K562 (cell line): ENCODE measurements around the gene MTMR4. TPM values are rescaled to one million over a fixed set of nuclear protein-coding genes. Genes with fewer than 3 reads are reported as not detected.

ENCODE experiments used
- ATAC-seq: fragments of 200-7000 bp; cut with Tn5 transposase; 3 replicates; pipeline ENCODE4 v1.9.1; 2020; ENCODE audit warnings: moderate library complexity
- BruUV-seq: library from RNA; stranded (reverse); fragments of 400-500 nt; replicated peaks from 2 replicates; lab custom pipeline; 2021; lab: Mats Ljungman, UMichigan
- CTCF ChIA-PET: fragments of 300-600 bp; formaldehyde crosslinking; extraction: SDS; loops from one replicate; lab custom pipeline; 2021; ENCODE audit warnings: low intra/inter-chr PET ratio; lab: Yijun Ruan, JAX
- POLR2A ChIA-PET: fragments of 300-600, 350-650 bp; sonication (Branson Sonifier 250); formaldehyde crosslinking; extraction: SDS; loops from one replicate; lab custom pipeline; 2021; ENCODE audit warnings: antibody characterized with exemption, inconsistent platforms; lab: Yijun Ruan, JAX
- DNase-seq, 4 experiments: peaks; one replicate each; pipeline versions ENCODE4 v3.0.0 to v3.0.0-alpha.2; 2011 to 2018; ENCODE audit warnings: low spot score in 3 of 4, mixed read lengths in 3 of 4; ENCODE audit errors: extremely low read depth in 1 of 4
- FAIRE-seq: peaks from 2 replicates; lab custom pipeline; 2011; peaks lifted over from hg19 to GRCh38; lab: Jason Lieb, UNC
- H2AFZ ChIP-seq: 2 replicates; pipeline ENCODE4 v1.6.0; 2011; ENCODE audit warnings: low read depth, low read length, control low read depth, inconsistent platforms
- H3K27ac ChIP-seq: fragments of 200-600 bp; 3 replicates; pipeline ENCODE4 v1.8.0; 2011; ENCODE audit warnings: low read depth, mild to moderate bottlenecking, control low read depth, inconsistent platforms, low read length, moderate library complexity, mixed read lengths; ENCODE audit errors: extremely low read depth
- H3K27me3 ChIP-seq, 2 experiments: fragments of 300-600 bp in 1 of 2; 2 replicates in 1 of 2; 3 replicates in 1 of 2; pipeline versions ENCODE4 v1.6.0 to v1.8.0; 2011; ENCODE audit warnings: inconsistent platforms in 2 of 2, low read length in 2 of 2, mild to moderate bottlenecking in 1 of 2, mixed read lengths in 1 of 2, moderate library complexity in 1 of 2; ENCODE audit not compliant: control insufficient read depth in 2 of 2, insufficient read depth in 2 of 2
- H3K36me3 ChIP-seq: fragments of 300-600 bp; 3 replicates; pipeline ENCODE4 v1.8.0; 2011; ENCODE audit warnings: mild to moderate bottlenecking, low read length, inconsistent platforms; ENCODE audit not compliant: control insufficient read depth, insufficient read depth
- H3K4me1 ChIP-seq, 2 experiments: fragments of 200-600 bp in 1 of 2; replicated peaks in 1 of 2; 2 replicates in 1 of 2; 3 replicates in 1 of 2; pipeline versions ENCODE4 v1.5.1 to v1.8.0; 2011; ENCODE audit warnings: inconsistent platforms in 2 of 2, low read length in 2 of 2, mild to moderate bottlenecking in 1 of 2, mixed read lengths in 1 of 2, moderate library complexity in 1 of 2; ENCODE audit not compliant: control insufficient read depth in 2 of 2, insufficient read depth in 2 of 2
- H3K4me2 ChIP-seq: 2 replicates; pipeline ENCODE4 v1.6.1; 2011; ENCODE audit warnings: low read length, control low read depth, inconsistent platforms, mixed read lengths; ENCODE audit not compliant: insufficient read depth
- H3K4me3 ChIP-seq: fragments of 200-600 bp; sonication (generic), shearing (Covaris generic); 2 replicates; pipeline ENCODE4 v1.5.1; 2016; ENCODE audit warnings: control low read depth, inconsistent platforms
- H3K79me2 ChIP-seq: fragments of 200-600 bp; 3 replicates; pipeline ENCODE4 v1.8.0; 2011; ENCODE audit warnings: low read length, inconsistent platforms; ENCODE audit not compliant: control insufficient read depth, insufficient read depth
- H3K9ac ChIP-seq, 2 experiments: 2 replicates each; pipeline versions ENCODE4 v1.6.0 to v1.6.1; 2011; ENCODE audit warnings: low read depth in 2 of 2, low read length in 2 of 2, control low read depth in 1 of 2, inconsistent platforms in 1 of 2, mild to moderate bottlenecking in 1 of 2, mixed read lengths in 1 of 2; ENCODE audit not compliant: insufficient read depth in 1 of 2
- H3K9me1 ChIP-seq: one replicate; pipeline ENCODE4 v1.6.0; 2011; ENCODE audit warnings: inconsistent platforms, mild to moderate bottlenecking, low read length, moderate library complexity; ENCODE audit not compliant: control insufficient read depth, insufficient read depth
- H3K9me3 ChIP-seq: replicated peaks from 2 replicates; pipeline ENCODE4 v1.5.1; 2011; ENCODE audit warnings: low read depth, low read length, inconsistent platforms; ENCODE audit not compliant: control insufficient read depth, insufficient read depth
- H4K20me1 ChIP-seq: replicated peaks from 2 replicates; pipeline ENCODE4 v1.6.1; 2011; ENCODE audit warnings: low read length, inconsistent platforms, mixed read lengths; ENCODE audit not compliant: control insufficient read depth, insufficient read depth
- BRCA1 ChIP-seq, 2 experiments: fragments of 450-650 bp in 1 of 2; sonication (generic) in 1 of 2; formaldehyde crosslinking in 1 of 2; IDR thresholded peaks; 2 replicates each; pipeline versions ENCODE4 v1.5.0 to v1.6.1; 2017 to 2020; ENCODE audit warnings: mild to moderate bottlenecking in 1 of 2, missing genetic modification reagents in 1 of 2
- DIDO1 ChIP-seq: fragments of 450-650 bp; IDR thresholded peaks from 2 replicates; pipeline ENCODE4 v1.6.1; 2016; ENCODE audit warnings: low read depth, missing biosample characterization, missing genetic modification characterization
- E2F1 ChIP-seq: sonication (generic); formaldehyde crosslinking; IDR thresholded peaks from 2 replicates; pipeline ENCODE4 v1.8.1; 2023; ENCODE audit warnings: mild to moderate bottlenecking, missing genetic modification reagents, moderate library complexity
- EHMT2 ChIP-seq: fragments of 450-650 bp; IDR thresholded peaks from 2 replicates; pipeline ENCODE4 v1.6.1; 2018; ENCODE audit warnings: antibody characterized with exemption
- FOS ChIP-seq: IDR thresholded peaks from 3 replicates; pipeline ENCODE4 v1.6.1; 2011; ENCODE audit not compliant: insufficient read length; ENCODE audit errors: extremely low read depth
- GTF2A2 ChIP-seq: IDR thresholded peaks from 2 replicates; pipeline ENCODE4 v1.6.1; 2016; ENCODE audit warnings: mild to moderate bottlenecking, missing genetic modification characterization, missing compliant biosample characterization
- KDM1A ChIP-seq, 2 experiments: fragments of 450-650 bp; IDR thresholded peaks; 2 replicates each; pipeline ENCODE4 v1.6.1; 2016; ENCODE audit warnings: mild to moderate bottlenecking in 2 of 2
- MXI1 ChIP-seq: IDR thresholded peaks from 2 replicates; pipeline ENCODE4 v1.6.1; 2011; ENCODE audit warnings: low read depth, mild to moderate bottlenecking, improper control_type of control experiment, low read length
- POU5F1 ChIP-seq: fragments of 150-350 bp; IDR thresholded peaks from 2 replicates; pipeline ENCODE4 v1.6.1; 2014; ENCODE audit warnings: borderline replicate concordance, low read length, low read depth, mild to moderate bottlenecking; ENCODE audit not compliant: partially characterized antibody
- PRPF4 ChIP-seq: fragments of 200-400 bp; formaldehyde crosslinking; IDR thresholded peaks from one replicate; pipeline ENCODE4 v1.6.1; 2017; ENCODE audit warnings: low read length, low read depth, mild to moderate bottlenecking; ENCODE audit not compliant: insufficient read depth, poor library complexity, severe bottlenecking
- SMAD3 ChIP-seq: fragments of 450-650 bp; formaldehyde crosslinking; conservative IDR thresholded peaks from 2 replicates; pipeline ENCODE4 v1.4.0; 2020; ENCODE audit warnings: mild to moderate bottlenecking
- TAF7 ChIP-seq: fragments of 450-650 bp; IDR thresholded peaks from 2 replicates; pipeline ENCODE4 v1.6.1; 2016; ENCODE audit warnings: missing genetic modification characterization, missing compliant biosample characterization
- WGBS: fragments of 100-300 bp; shearing (Covaris generic); methylation state at CpG from one replicate; pipeline ENCODE4 v1.1.6; 2016; ENCODE audit warnings: low coverage, mixed read lengths; ENCODE audit not compliant: insufficient coverage; ENCODE audit errors: missing lambda C conversion rate; 5-methylcytosine and 5-hydroxymethylcytosine counted together
- in situ Hi-C: fragments of 300-500 bp; cut with MboI; formaldehyde crosslinking; loops from 4 replicates; pipeline ENCODE4 v1.15.0; 2018; ENCODE audit warnings: inconsistent platforms, mixed read lengths
- intact Hi-C: fragments of 100-400 bp; cut with micrococcal nuclease; formaldehyde crosslinking; loops from 2 replicates; pipeline ENCODE4 v1.14.2; 2022
- polyA plus RNA-seq, 8 experiments: library from polyadenylated mRNA; depleted of rRNA in 4 of 8; stranded (reverse) in 5 of 8; unstranded in 3 of 8; fragments of >200 nt; fragmentation: Nextera tagmentation in 2 of 8; fragmentation: Illumina TruSeq in 1 of 8; extraction: Ambion mirVana in 2 of 8; extraction: Trizol in 1 of 8; gene quantifications; 2 replicates each; pipeline versions ENCODE4 v1.2.1 to v1.2.3, GENCODE V29; 2011 to 2014; ENCODE audit warnings: inconsistent platforms in 1 of 8, missing spikeins in 1 of 8
- total RNA-seq, 7 experiments: library from RNA; depleted of rRNA in 6 of 7; stranded (reverse); fragments of >200 nt in 6 of 7; fragmentation: Illumina TruSeq in 2 of 7; extraction: Trizol in 2 of 7; gene quantifications; 2 replicates each; pipeline versions ENCODE4 v1.2.1 to v1.2.3, GENCODE V29; 2011 to 2021; ENCODE audit warnings: low replicate concordance in 1 of 7
- TF ChIP-seq, protein P1 (sequence below): sonication (generic); formaldehyde crosslinking; IDR thresholded peaks from 2 replicates; pipeline ENCODE4 v1.8.0; 2022; ENCODE audit warnings: mild to moderate bottlenecking, missing genetic modification reagents
- TF ChIP-seq, protein P2 (sequence below): fragments of 450-650 bp; IDR thresholded peaks from 2 replicates; pipeline ENCODE4 v1.6.1; 2016; ENCODE audit warnings: low read depth, mild to moderate bottlenecking, moderate library complexity
- TF ChIP-seq, protein P3 (sequence below): IDR thresholded peaks from 2 replicates; pipeline ENCODE4 v1.6.1; 2016; ENCODE audit warnings: missing genetic modification characterization, missing compliant biosample characterization

The MTMR4 gene
- total and polyA plus RNA-seq, 9 of the 15 experiments (the other 6 are each of a cell fraction or from before 2014, with no cell fraction given) = 8.8 to 45.7 (median 28.7) TPM

DNA sequence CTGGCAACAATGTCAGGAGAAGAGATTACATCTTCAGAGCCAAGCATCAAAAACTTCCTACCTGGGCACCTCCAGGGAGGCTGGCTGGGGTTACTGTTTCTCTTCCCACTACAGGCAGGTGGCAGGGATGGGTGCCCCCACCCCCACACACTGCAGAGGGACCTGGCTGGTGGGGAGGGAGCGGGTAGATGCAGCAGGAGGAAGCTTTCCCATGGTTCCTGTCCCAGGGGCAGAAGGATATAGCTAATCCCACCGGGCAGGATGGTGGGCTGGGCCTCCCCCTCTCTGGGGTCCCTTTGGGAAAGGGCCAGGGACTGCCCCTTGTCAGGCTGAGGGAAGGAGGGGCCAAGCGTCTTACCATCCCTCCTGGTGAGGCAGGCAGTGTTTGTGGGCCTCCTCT is 16.7 kb upstream of the MTMR4 start (continued):
- TF ChIP-seq E2F1 (CRISPR knock-in tag) (no peak), TAF7 (tag) (no peak), BRCA1 (IDR thresholded peaks at IDR 0.05) (no peak), BRCA1 (CRISPR knock-in tag; IDR thresholded peaks at IDR 0.05) (no peak)

DNA sequence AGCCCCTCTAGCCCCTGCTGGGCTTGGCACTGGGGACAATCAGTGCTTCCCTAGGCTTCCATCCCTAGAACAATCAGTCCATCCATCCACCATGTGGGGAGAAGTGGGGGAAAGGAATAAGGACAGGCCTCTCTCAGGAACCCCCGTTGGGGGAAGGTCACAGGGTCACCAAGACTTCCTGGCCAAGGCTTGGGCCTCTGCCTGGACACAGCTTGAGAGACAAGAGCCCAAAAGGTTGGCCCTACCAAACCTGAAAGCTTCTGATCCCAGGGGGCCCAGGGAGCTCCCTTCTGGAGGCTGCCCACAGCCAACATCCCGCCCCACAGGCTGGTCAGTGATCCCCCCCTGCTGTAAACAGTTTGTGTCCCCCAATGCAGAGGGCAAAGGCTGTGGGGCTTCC is 16.2 kb upstream of the MTMR4 start:
- Histone ChIP-seq H3K27ac (no peak overlapping the region), H3K9me1 (no peaks in the 10 kb centered on the region), H3K4me1 (peaks cover 7 to 16% of the 10 kb centered on the region in 2 experiments; a peak in 4 of 5 replicates), H2AFZ (no peak overlapping the region), H3K4me2 (no peak overlapping the region), H3K36me3 (no peaks in the 10 kb centered on the region), H3K79me2 (no peaks in the 10 kb centered on the region), H4K20me1 (peaks cover 4% of the 10 kb centered on the region), H3K9me3 (no peaks in the 10 kb centered on the region), H3K4me3 (no peak overlapping the region), H3K9ac (no peak overlapping the region), H3K27me3 (no peaks in the 10 kb centered on the region; a peak in 2 of 5 replicates)
- CTCF ChIA-PET = no interaction called here
- DNase-seq (no peak), FAIRE-seq (no peak), ATAC-seq (no peak)
- POLR2A ChIA-PET = interaction anchor here (0.7 to 3.0 kb wide), 2 partner anchors 16 to 100 kb away, joined by 3 to 24 read pairs; partner anchors contain the start of gene MTMR4
- WGBS = 17% methylated on average over 2 of the region's 2 CpGs
- intact Hi-C loops (no loop called here), in situ Hi-C loops (no loop called here)
- BruUV-seq = no TSS peak
- no peak for TF ChIP-seq GTF2A2 (tag)
- TF ChIP-seq PRPF4 = no peak
- TF ChIP-seq POU5F1 = no peak
- no peak for TF ChIP-seq EHMT2
- TF ChIP-seq, protein P1, sequence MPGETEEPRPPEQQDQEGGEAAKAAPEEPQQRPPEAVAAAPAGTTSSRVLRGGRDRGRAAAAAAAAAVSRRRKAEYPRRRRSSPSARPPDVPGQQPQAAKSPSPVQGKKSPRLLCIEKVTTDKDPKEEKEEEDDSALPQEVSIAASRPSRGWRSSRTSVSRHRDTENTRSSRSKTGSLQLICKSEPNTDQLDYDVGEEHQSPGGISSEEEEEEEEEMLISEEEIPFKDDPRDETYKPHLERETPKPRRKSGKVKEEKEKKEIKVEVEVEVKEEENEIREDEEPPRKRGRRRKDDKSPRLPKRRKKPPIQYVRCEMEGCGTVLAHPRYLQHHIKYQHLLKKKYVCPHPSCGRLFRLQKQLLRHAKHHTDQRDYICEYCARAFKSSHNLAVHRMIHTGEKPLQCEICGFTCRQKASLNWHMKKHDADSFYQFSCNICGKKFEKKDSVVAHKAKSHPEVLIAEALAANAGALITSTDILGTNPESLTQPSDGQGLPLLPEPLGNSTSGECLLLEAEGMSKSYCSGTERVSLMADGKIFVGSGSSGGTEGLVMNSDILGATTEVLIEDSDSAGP (CRISPR knock-in tag) = no peak
- TF ChIP-seq KDM1A (IDR thresholded peaks at IDR 0.05) = no peak
- TF ChIP-seq FOS = no peak
- TF ChIP-seq SMAD3 (CRISPR knock-in tag) = no peak
- TF ChIP-seq, protein P2, sequence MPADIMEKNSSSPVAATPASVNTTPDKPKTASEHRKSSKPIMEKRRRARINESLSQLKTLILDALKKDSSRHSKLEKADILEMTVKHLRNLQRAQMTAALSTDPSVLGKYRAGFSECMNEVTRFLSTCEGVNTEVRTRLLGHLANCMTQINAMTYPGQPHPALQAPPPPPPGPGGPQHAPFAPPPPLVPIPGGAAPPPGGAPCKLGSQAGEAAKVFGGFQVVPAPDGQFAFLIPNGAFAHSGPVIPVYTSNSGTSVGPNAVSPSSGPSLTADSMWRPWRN = no peak
- TF ChIP-seq, protein P3, sequence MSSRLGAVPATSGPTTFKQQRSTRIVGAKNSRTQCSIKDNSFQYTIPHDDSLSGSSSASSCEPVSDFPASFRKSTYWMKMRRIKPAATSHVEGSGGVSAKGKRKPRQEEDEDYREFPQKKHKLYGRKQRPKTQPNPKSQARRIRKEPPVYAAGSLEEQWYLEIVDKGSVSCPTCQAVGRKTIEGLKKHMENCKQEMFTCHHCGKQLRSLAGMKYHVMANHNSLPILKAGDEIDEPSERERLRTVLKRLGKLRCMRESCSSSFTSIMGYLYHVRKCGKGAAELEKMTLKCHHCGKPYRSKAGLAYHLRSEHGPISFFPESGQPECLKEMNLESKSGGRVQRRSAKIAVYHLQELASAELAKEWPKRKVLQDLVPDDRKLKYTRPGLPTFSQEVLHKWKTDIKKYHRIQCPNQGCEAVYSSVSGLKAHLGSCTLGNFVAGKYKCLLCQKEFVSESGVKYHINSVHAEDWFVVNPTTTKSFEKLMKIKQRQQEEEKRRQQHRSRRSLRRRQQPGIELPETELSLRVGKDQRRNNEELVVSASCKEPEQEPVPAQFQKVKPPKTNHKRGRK (tag) = no peak
- TF ChIP-seq DIDO1 (tag) = no peak
- TF ChIP-seq MXI1 = no peak
